Measurements from ENCODE around the gene SCYL1. TPM values are rescaled to one million over a fixed set of nuclear protein-coding genes. Genes with fewer than 3 reads are reported as not detected.

SCYL1 gene
- total and polyA plus RNA-seq, 2 donors (not counting 1 experiment from before 2014, with no cell fraction given) = 76.5 to 85.5 TPM

- H3K9ac ChIP-seq (ENCODE audit: low read length) = peak overlapping the region; percentile 97
- DNase-seq = peak; percentile 56
- ChIA-PET CTCF (interaction anchor here (0.9 to 17.5 kb wide), 8 partner anchors 7 to 117 kb away, joined by 3 to 541 read pairs (median 34); partner anchors contain the start of genes FRMD8, NEAT1 and SLC25A45), POLR2A (interaction anchor here (0.5 to 20.7 kb wide), 14 partner anchors 7 to 146 kb away, joined by 3 to 1159 read pairs (median 17); partner anchors contain the start of genes NEAT1, SLC25A45 and TIGD3)
- H3K4me2 ChIP-seq (replicated peaks; ENCODE audit: low read depth, low read length, poor library complexity, severe bottlenecking) = peak overlapping the region; percentile 97
- H3K27me3 ChIP-seq (replicated peaks in 1 of 4; ENCODE audit: control extremely low read depth in 1 of 4, control insufficient read depth in 3 of 4, insufficient read depth in 4 of 4, low read length in 3 of 4) = no peaks in the 10 kb centered on the region
- H3K79me2 ChIP-seq (ENCODE audit: control insufficient read depth, insufficient read depth, low read length) = peaks cover 92% of the 10 kb centered on the region
- H3K36me3 ChIP-seq (replicated peaks in 1 of 2; ENCODE audit: control extremely low read depth in 1 of 2, control insufficient read depth in 1 of 2, extremely low read depth in 1 of 2, insufficient read depth in 2 of 2, low read length in 1 of 2) = peaks cover 1 to 58% of the 10 kb centered on the region in 2 experiments
- Mint-ChIP-seq H3K27me3 (no peaks in the 10 kb centered on the region), H3K4me1 (peaks cover 44% of the 10 kb centered on the region), H3K27ac (no peak overlapping the region), H3K4me3 (no peak overlapping the region), H3K9me3 (ENCODE audit: insufficient read depth) (no peaks in the 10 kb centered on the region)
- WGBS (ENCODE audit: insufficient coverage) = 1% methylated on average over 16 of the region's 20 CpGs
- peaks cover 32 to 43% of the 10 kb centered on the region in 2 donors for H3K4me1 ChIP-seq (ENCODE audit: control insufficient read depth in 2 of 2, insufficient read depth in 2 of 2, low read length in 2 of 2)
- peak overlapping the region; percentile 99 to 100 for H3K27ac ChIP-seq (ENCODE audit: low read length in 2 of 2)
- TF ChIP-seq CTCF (IDR thresholded peaks at IDR 0.05) = no peak
- TF ChIP-seq EZH2 (IDR thresholded peaks at IDR 0.05; ENCODE audit: borderline replicate concordance, insufficient read depth, low read depth, low read length, poor library complexity, severe bottlenecking) = no peak
- peak overlapping the region; percentile 76 to 100 (median 93) for H3K4me3 ChIP-seq (ENCODE audit: control extremely low read depth in 1 of 5, extremely low read depth in 1 of 5, insufficient read depth in 1 of 5, low read depth in 2 of 5, low read length in 4 of 5)
- no peak for ATAC-seq (ENCODE audit: low read depth)
- H4K20me1 ChIP-seq (ENCODE audit: control insufficient read depth, insufficient read depth, low read length, poor library complexity, severe bottlenecking) = peaks cover 65% of the 10 kb centered on the region
- no peak overlapping the region for H2AFZ ChIP-seq (ENCODE audit: insufficient read depth, low read depth, low read length, poor library complexity, severe bottlenecking)
- intact Hi-C loops (cut with micrococcal nuclease) = no loop called here
- no peaks in the 10 kb centered on the region for H3K9me3 ChIP-seq (ENCODE audit: control extremely low read depth in 1 of 3, control insufficient read depth in 2 of 3, insufficient read depth in 1 of 3, low read length in 2 of 3)
Observed at GRCh38 chr11:65500387-65501185, 24.3 kb upstream of the SCYL1 start.

GRCh38 chr11:65501186-65501471 lies 23.8 kb upstream of the SCYL1 start:
- peaks cover 70% of the 10 kb centered on the region for H4K20me1 ChIP-seq (ENCODE audit: control insufficient read depth, insufficient read depth, low read length, poor library complexity, severe bottlenecking)
- no peak overlapping the region for H2AFZ ChIP-seq (ENCODE audit: insufficient read depth, low read depth, low read length, poor library complexity, severe bottlenecking)
- TF ChIP-seq CTCF (IDR thresholded peaks at IDR 0.05) (no peak), EZH2 (IDR thresholded peaks at IDR 0.05; ENCODE audit: borderline replicate concordance, insufficient read depth, low read depth, low read length, poor library complexity, severe bottlenecking) (no peak)
- WGBS (ENCODE audit: insufficient coverage) = no CpG with 5 or more reads among the region's 2 CpGs
- POLR2A ChIA-PET = interaction anchor here (0.8 to 20.7 kb wide), 10 partner anchors 14 to 119 kb away, joined by 4 to 1159 read pairs (median 18); partner anchors contain the start of genes NEAT1 and SLC25A45
- H3K27me3 ChIP-seq (replicated peaks in 1 of 4; ENCODE audit: control extremely low read depth in 1 of 4, control insufficient read depth in 3 of 4, insufficient read depth in 4 of 4, low read length in 3 of 4) = no peaks in the 10 kb centered on the region
- peaks cover 36 to 43% of the 10 kb centered on the region in 2 donors for H3K4me1 ChIP-seq (ENCODE audit: control insufficient read depth in 2 of 2, insufficient read depth in 2 of 2, low read length in 2 of 2)
- peak overlapping the region; percentile 76 to 100 (median 93) for H3K4me3 ChIP-seq (ENCODE audit: control extremely low read depth in 1 of 5, extremely low read depth in 1 of 5, insufficient read depth in 1 of 5, low read depth in 2 of 5, low read length in 4 of 5)
- Mint-ChIP-seq H3K9me3 (ENCODE audit: insufficient read depth) (no peaks in the 10 kb centered on the region), H3K27ac (no peak overlapping the region), H3K4me1 (peaks cover 47% of the 10 kb centered on the region), H3K4me3 (no peak overlapping the region), H3K27me3 (no peaks in the 10 kb centered on the region)
- H3K36me3 ChIP-seq (replicated peaks in 1 of 2; ENCODE audit: control extremely low read depth in 1 of 2, control insufficient read depth in 1 of 2, extremely low read depth in 1 of 2, insufficient read depth in 2 of 2, low read length in 1 of 2) = peaks cover 1 to 63% of the 10 kb centered on the region in 2 experiments
- peak overlapping the region; percentile 99 to 100 for H3K27ac ChIP-seq (ENCODE audit: low read length in 2 of 2)
- H3K9me3 ChIP-seq (ENCODE audit: control extremely low read depth in 1 of 3, control insufficient read depth in 2 of 3, insufficient read depth in 1 of 3, low read length in 2 of 3) = no peaks in the 10 kb centered on the region
- CTCF ChIA-PET = interaction anchor here (1.5 to 17.5 kb wide), 6 partner anchors 7 to 126 kb away, joined by 3 to 541 read pairs (median 53); partner anchors contain the start of genes FRMD8, NEAT1 and SLC25A45
- no peak for ATAC-seq (ENCODE audit: low read depth)
- H3K4me2 ChIP-seq (replicated peaks; ENCODE audit: low read depth, low read length, poor library complexity, severe bottlenecking) = peak overlapping the region; percentile 97
- intact Hi-C loops (cut with micrococcal nuclease) = no loop called here
- H3K9ac ChIP-seq (ENCODE audit: low read length) = peak overlapping the region; percentile 97
- H3K79me2 ChIP-seq (ENCODE audit: control insufficient read depth, insufficient read depth, low read length) = peaks cover 92% of the 10 kb centered on the region
- no peak for DNase-seq

All from B cell (primary cell).